RWPE2 (cell line): Measurements from ENCODE around the gene SGPL1.
"Not testable (repeated sequence)": the region's sequence is repeated elsewhere in the genome, so short reads cannot be mapped to it uniquely, and the experiment has no call there.

Experiments used
- ATAC-seq: fragments of 200-7000 bp; cut with Tn5 transposase; 3 replicates; pipeline ENCODE4 v1.9.1; 2021; ENCODE audit warnings: low read depth
- DNase-seq: peaks from one replicate; pipeline ENCODE4 v3.0.0-alpha.2; 2020; ENCODE audit warnings: low spot score
- H3K27ac ChIP-seq: fragments of 450-650 bp; 2 replicates; pipeline ENCODE4 v1.5.1; 2017; ENCODE audit warnings: mild to moderate bottlenecking; ENCODE audit not compliant: poor library complexity, severe bottlenecking
- H3K27me3 ChIP-seq: fragments of 250-450 bp; sonication (Bioruptor Pico); 2 replicates; pipeline ENCODE4 v1.5.1; 2021; ENCODE audit warnings: mild to moderate bottlenecking, moderate library complexity; ENCODE audit not compliant: insufficient read depth, poor library complexity, severe bottlenecking
- H3K36me3 ChIP-seq: fragments of 250-450 bp; sonication (Bioruptor Pico); 2 replicates; pipeline ENCODE4 v1.5.1; 2020; ENCODE audit warnings: low read depth, mild to moderate bottlenecking, moderate library complexity
- H3K4me1 ChIP-seq: fragments of 250-450 bp; sonication (Bioruptor Pico); 2 replicates; pipeline ENCODE4 v1.5.1; 2021; ENCODE audit warnings: mild to moderate bottlenecking, moderate library complexity; ENCODE audit not compliant: insufficient read depth, poor library complexity, severe bottlenecking
- H3K4me3 ChIP-seq: fragments of 250-450 bp; sonication (Bioruptor Pico); 2 replicates; pipeline ENCODE4 v1.5.1; 2021; ENCODE audit warnings: mild to moderate bottlenecking, moderate library complexity; ENCODE audit not compliant: severe bottlenecking
- H3K9me3 ChIP-seq: fragments of 250-450 bp; sonication (Bioruptor Pico); 2 replicates; pipeline ENCODE4 v1.5.1; 2021; ENCODE audit warnings: mild to moderate bottlenecking, moderate library complexity; ENCODE audit not compliant: severe bottlenecking
- TF ChIP-seq, protein P1 (sequence below): fragments of 450-650 bp; IDR thresholded peaks from one replicate; pipeline ENCODE4 v1.5.1; 2017; ENCODE audit warnings: mild to moderate bottlenecking, moderate library complexity; ENCODE audit not compliant: poor library complexity, severe bottlenecking

The SGPL1 gene

DNA sequence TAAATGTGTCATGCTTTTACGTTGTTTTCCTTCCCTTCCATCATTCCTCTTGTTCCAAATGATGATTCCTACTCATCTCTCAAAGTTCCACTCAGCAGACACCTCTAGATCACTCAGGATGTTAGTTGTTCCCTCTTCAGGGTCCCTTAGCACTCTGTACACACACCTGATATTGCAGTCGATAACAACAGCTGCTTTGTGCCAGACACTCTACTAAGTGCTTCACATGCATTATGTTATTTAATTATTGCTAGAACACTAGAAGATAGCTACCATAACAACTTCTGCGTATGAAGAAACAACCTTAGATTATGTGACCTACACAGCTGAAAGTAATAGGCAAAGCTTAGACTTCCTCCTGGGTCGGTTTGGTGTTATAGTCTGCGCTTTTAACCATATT, 43.0 kb downstream of the SGPL1 start:
- Histone ChIP-seq H3K27me3 (no peaks in the 10 kb centered on the region), H3K4me3 (no peak overlapping the region), H3K27ac (no peak overlapping the region), H3K9me3 (no peaks in the 10 kb centered on the region), H3K36me3 (peaks cover 75% of the 10 kb centered on the region), H3K4me1 (no peaks in the 10 kb centered on the region)
- DNase-seq (no peak), ATAC-seq (no peak)
- TF ChIP-seq, protein P1, sequence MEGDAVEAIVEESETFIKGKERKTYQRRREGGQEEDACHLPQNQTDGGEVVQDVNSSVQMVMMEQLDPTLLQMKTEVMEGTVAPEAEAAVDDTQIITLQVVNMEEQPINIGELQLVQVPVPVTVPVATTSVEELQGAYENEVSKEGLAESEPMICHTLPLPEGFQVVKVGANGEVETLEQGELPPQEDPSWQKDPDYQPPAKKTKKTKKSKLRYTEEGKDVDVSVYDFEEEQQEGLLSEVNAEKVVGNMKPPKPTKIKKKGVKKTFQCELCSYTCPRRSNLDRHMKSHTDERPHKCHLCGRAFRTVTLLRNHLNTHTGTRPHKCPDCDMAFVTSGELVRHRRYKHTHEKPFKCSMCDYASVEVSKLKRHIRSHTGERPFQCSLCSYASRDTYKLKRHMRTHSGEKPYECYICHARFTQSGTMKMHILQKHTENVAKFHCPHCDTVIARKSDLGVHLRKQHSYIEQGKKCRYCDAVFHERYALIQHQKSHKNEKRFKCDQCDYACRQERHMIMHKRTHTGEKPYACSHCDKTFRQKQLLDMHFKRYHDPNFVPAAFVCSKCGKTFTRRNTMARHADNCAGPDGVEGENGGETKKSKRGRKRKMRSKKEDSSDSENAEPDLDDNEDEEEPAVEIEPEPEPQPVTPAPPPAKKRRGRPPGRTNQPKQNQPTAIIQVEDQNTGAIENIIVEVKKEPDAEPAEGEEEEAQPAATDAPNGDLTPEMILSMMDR, result no peak

DNA sequence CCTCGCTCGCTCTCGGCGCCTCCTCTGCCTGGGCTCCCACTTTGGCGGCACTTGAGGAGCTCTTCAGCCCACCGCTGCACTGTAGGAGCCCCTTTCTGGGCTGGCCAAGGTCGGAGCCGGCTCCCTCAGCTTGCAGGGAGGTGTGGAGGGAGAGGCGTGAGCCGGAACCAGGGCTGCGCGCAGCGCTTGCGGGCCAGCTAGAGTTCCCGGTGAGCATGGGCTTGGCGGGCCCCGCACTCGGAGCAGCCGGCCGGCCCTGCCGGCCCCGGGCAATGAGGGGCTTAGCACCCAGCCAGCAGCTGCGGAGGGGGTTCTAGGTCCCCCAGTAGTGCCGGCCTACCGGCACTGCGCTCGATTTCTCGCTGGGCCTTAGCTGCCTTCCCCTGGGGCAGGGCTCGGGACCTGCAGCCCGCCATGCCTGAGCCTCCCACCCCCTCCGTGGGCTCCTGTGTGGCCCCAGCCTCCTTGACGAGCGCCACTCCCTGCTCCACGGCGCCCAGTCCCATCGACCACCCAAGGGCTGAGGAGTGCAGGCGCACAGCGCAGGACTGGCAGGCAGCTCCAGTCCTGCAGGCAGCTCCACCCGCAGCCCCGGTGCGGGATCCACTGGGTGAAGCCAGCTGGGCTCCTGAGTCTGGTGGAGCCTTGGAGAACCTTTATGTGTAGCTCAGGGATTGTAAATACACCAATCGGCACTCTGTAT, 45.9 kb downstream of the SGPL1 start:
- peaks cover 50% of the 10 kb centered on the region for H3K36me3 ChIP-seq
- not testable (repeated sequence) for DNase-seq, H3K4me3 ChIP-seq, H3K9me3 ChIP-seq, H3K4me1 ChIP-seq, ATAC-seq, H3K27ac ChIP-seq, H3K27me3 ChIP-seq

DNA sequence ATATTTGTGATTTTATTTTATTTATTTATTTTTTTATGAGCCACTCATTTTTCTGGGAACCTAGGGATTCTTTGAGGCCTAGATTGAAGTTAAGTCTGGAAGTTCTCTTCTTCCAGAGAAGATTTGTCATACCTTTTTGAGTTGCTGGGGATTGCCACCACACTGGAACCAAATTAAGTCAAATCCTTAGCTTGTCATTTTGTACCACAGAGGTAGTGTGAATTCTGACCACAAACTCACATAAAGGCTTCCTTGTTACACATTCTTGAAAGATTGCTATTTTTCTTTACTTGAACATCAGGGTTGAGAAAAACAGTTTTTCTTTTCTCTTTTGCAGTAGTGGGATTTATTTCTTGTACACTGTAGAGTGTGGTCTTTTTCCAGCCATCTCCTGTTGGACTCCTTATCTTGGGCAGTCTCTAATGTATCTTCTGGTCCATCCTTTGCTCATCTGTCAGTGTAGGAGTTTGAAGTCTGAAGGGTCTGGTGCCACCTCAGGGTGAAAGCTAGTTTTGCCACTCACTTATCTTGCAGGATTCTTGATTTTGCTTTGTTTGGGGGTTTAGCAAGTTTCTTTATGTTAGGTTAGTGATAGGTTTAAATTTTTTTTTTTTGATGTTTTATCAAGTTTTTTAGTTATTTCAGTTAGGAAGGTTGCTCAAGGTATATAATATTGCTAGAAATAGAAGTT, 47.9 kb downstream of the SGPL1 start:
- Histone ChIP-seq H3K27ac (no peak overlapping the region), H3K4me1 (peaks cover 11% of the 10 kb centered on the region), H3K4me3 (no peak overlapping the region), H3K9me3 (no peaks in the 10 kb centered on the region), H3K27me3 (no peaks in the 10 kb centered on the region), H3K36me3 (peaks cover 39% of the 10 kb centered on the region)
- TF ChIP-seq, protein P1, result peak; percentile 11
- DNase-seq, result no peak
- ATAC-seq, result no peak

DNA sequence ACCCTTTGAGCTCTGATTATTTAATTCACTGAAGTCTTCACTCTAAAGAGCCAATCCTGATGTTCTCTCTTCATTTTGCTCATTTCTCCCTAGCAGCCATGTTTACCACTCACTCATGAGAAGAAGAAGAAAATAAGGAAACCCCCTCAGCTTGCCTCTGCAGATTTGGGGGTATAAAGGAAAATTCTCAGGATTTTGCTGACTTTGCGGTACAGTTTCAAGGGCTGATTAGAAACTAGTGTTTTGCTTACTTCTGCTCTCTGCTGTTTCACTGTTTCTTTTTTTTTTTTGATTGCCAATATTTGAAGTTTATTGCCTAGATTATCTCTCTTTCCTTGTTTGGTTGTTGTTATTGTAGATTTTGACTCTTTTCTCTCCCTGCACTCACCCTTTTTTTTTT, 49.2 kb downstream of the SGPL1 start:
- H3K36me3 ChIP-seq, result peaks cover 34% of the 10 kb centered on the region
- H3K4me1 ChIP-seq, result peaks cover 11% of the 10 kb centered on the region
- no peak overlapping the region for H3K27ac ChIP-seq
- H3K9me3 ChIP-seq, result no peaks in the 10 kb centered on the region
- H3K4me3 ChIP-seq, result no peak overlapping the region
- DNase-seq (no peak), ATAC-seq (no peak)
- TF ChIP-seq, protein P1, result no peak
- H3K27me3 ChIP-seq, result no peaks in the 10 kb centered on the region

DNA sequence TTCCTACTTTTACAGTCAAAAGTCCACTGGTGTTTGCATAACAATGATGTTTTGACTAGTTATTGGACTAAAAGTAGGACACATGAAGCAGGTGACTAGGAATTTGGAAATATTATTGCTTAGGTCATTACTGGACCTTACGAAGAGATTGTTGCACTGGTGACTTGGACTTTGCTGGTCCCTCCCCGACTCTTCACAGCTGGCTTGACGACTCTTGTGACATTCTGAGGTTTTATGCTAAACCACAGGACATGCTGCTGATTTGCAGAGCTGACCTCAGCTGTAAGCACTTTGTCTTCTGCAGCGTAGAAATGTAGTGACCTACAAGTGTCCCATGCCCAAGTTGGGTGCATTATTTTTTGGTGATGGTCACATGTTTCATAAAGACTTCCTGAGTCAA, 50.7 kb downstream of the SGPL1 start:
- H3K4me1 ChIP-seq, result peaks cover 11% of the 10 kb centered on the region
- H3K27ac ChIP-seq, result no peak overlapping the region
- TF ChIP-seq, protein P1, result no peak

More for the DNA sequence above, 50.7 kb downstream of the SGPL1 start:
- Histone ChIP-seq H3K27me3 (no peaks in the 10 kb centered on the region), H3K4me3 (no peak overlapping the region), H3K36me3 (peaks cover 35% of the 10 kb centered on the region), H3K9me3 (no peaks in the 10 kb centered on the region)
- DNase-seq, result no peak
- no peak for ATAC-seq
